GM19043 (cell line): ENCODE results near the gene RABGAP1L.
"Not testable (repeated sequence)": the region's sequence is repeated elsewhere in the genome, so short reads cannot be mapped to it uniquely, and the experiment has no call there.

Experiments used
- ATAC-seq: cut with Tn5 transposase; IDR thresholded peaks from one replicate; pipeline ENCODE4 v1.9.1; 2021; ENCODE audit warnings: low read depth; ENCODE audit not compliant: unreplicated experiment

Gene RABGAP1L

DNA sequence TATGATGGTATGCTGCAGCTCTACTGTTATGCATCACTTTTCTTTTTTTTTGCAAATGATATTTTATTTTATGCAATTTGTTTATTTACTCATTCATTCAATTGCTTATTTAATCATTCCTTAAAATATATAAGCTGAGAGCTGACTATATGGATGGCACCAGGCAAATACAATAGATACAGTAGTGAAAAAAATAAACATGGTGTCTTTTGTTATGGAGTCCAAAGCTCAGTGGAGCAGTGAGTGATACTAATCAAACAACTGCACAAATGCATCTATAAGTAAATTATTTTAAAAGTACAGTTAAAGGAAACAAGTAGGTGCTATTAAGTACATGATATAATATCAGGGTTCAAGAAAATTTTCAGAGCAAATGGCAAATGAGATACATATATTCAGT, 534.2 kb downstream of the RABGAP1L start:
- not testable (repeated sequence) for ATAC-seq

DNA sequence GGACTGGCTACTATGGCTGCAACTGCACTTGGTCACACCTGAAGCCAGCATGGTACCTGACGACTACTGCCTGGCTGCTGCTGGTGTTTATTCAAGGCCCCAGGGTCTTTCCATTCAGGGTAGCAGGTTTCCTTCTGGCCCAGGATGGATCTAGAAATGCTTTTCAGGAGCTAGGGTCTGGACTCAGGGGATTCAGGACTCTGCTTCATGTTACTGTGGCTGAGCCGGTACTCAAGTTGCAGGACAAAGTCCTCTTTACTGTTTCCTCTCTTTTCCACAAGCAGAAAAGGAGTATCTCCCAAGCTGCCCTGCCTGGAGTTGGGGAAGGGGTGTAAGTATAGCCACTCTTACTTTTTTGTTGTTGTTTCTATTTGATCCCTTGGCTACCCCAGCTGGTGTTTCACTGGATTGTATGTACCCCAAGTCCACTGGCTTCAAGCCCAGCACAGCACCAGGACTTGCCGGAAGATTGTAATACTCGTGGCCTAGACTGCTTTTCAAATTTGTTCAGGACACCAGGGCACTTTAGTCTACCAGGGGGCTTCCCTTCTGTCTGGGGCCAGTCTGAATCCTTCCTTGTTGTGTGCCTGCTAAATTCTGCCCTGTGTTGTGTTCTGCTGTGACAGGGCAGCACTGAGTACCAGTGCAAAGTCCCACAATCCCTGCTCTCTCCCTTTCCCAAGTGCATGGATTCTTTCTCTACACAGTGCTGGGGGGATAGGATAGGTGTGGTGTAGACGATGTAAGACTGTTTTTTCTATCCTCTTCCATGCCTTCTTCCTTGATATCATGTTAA, 536.9 kb downstream of the RABGAP1L start:
- no peak for ATAC-seq

DNA sequence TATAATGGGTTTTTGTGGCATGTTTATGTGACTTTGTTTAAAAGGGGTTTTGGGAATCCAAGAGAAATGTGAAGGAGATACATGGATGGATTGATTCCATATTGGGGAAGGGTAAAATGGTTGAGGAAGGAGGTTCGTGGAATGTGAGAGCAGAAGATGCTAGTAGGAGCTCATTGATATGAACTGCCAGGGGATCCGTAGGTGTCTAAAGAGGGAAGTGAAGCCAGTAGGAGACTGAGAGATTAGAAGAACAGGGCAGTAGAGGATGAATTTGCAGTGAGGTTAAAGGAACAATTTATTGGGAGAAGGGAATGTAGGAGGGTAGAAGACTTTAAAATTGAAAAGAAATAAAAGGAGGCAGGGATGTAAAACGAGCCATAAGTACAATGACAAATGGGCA, 541.0 kb downstream of the RABGAP1L start:
- no peak for ATAC-seq

DNA sequence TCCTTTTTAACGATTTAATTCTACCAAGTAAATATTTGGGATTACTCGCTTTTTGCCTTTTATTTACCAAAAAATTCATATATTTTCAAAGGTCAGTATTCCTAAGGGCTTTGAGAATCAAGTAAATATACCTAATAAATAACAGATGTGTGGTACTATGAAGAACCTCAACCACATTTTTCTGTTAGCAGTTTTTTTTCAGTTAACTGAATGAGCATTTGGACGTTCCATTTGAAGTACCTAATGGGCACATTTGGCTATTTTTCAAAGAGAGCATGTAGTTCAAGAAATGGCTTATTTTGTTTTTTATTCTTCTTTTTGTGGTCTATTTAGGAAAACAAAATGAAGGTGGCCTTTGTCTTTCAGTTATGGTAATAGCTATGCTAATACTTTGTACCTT, 541.5 kb downstream of the RABGAP1L start:
- ATAC-seq: no peak

DNA sequence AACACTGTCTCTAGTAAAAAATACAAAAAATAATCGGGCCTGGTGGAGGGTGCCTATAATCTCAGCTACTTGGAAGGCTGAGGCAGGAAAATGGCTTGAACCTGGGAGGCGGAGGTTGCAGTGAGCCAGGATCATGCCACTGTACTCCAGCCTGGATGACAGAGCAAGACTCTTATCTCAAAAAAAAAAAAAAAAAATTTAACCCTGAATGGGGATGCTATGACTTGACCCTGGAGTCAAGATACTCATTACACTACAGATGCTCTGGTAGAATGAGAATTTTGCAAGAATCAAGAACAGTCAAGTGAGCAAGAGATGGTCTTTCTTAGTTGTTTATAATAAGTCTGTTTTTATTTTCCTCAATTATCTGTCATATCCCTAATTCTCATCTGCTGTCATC, 542.2 kb downstream of the RABGAP1L start:
- ATAC-seq: no peak

DNA sequence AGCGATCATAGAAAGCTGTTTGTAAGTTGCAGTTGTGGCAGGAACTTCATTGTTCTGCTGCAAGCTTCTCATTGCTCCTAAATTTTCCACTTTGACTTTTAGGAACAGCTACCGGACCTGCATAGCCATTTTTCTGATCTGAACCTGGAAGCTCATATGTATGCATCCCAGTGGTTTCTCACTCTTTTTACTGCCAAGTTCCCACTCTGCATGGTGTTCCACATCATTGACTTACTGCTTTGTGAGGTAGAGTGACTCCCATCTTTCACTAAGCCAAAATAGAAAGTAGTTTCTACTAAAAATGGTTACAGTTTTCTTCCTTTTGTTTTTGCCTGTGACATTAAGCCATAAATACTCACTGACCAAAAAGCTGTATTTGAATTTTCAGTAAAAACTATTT, 542.7 kb downstream of the RABGAP1L start:
- ATAC-seq: no peak

DNA sequence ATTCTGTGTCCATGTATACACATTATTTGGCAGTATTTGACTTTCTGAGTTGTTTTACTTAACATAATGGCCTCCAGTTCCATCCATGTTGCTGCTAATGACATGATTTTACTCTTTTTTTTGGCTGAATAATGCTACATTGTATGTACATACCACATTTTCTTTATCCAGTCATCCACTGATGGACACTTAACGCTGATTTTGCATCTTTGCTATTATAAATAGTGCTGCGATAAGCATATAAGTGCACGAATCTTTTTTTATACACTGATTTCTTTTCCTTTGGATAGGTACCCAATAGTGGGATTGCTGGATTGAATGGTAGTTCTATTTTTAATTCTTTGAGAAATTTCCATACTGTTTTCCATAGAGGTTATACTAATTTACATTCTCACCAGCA, 544.0 kb downstream of the RABGAP1L start:
- ATAC-seq: no peak

DNA sequence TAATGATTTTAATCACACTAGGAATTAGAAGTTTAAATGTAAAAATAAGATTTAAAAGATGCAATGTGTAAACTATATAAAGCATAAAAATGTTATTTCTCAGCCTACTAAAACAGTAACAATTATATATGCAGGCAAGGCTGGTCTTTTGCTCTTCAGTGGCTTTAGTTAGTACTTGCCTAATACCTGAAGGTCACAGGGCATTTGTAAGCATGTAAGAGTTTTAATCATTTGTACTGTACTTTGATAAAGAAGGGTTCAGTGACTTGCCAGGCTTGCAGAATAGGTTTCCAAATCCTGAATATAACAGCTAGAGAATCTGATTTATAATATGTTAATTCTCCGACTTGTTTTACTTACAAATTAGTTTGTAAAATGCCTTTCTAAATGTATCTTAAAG, 545.0 kb downstream of the RABGAP1L start:
- ATAC-seq: no peak

DNA sequence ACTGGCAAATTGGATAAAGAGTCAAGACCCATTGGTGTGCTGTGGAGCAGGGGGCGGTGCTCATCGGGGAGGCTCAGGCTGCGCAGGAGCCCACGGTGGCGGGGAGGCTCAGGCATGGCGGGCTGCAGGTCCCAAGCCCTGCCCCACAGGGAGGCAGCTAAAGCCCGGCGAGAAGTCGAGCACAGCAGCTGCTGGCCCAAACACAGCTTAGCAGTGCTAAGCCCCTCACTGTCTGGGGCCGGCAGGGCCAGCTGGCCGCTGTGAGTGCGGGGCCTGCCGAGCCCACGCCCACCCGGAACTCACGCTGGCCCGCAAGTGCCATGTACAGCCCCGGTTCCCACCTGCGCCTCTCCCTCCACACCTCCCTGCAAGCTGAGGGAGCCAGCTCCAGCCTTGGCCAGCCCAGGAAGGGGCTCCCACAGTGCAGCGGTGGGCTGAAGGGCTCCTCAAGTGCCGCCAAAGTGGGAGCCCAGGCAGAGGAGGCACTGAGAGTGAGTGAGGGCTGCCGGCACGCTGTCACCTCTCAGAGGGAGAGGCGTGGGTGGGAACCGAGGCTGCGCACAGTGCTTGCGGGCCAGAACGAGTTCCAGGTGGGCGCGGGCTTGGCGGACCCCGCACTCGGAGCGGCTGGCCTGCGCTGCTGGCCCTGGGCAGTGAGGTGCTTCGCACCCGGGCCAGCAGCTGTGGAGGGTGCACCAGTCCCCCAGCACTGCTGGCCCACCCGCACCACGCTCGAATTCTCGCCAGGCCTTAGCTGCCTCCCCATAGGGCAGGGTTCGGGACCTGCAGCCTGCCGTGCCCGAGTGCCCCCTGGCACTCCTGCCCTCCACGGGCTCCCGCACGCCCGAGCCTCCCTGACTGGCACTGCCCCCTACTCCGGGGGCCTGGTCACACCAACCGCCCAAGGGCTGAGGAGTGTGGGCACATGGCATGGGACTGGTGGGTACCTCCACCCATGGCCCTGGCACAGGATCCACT, 551.8 kb downstream of the RABGAP1L start:
- ATAC-seq: no peak

DNA sequence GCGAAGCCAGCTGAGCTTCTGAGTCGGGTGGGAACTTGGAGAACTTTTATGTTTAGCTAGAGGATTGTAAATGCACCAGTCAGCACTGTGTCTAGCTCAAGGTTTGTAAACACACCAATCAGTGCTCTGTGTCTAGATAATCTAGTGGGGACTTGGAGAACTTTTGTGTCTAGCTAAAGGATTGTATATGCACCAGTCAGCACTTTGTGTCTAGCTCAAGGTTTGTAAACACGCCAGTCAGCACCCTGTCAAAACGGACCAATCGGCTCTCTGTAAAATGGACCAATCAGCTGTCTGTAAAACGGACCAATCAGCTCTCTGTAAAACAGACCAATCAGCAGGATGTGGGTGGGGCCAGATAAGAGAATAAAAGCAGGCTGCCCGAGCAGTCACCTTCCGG, 552.5 kb downstream of the RABGAP1L start:
- not testable (repeated sequence) for ATAC-seq

DNA sequence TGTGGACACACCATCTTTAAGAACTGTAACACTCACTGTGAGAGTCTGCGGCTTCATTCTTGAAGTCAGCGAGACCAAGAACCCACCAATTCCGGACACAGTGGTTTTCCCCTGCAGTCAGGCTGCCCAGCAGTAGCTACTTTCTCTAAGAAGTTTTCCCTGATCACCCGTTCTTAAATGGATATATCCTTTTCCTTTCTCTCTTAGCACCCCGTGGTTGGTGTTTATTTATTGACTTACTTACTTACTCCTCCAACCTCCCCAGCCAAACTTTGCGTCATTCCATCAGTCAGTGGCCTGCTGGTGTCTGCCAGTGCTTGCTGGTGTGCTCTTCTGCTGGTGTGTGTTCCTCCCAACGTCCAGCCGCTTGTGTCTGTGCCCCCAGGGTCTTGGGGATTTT, 553.2 kb downstream of the RABGAP1L start:
- ATAC-seq: no peak

DNA sequence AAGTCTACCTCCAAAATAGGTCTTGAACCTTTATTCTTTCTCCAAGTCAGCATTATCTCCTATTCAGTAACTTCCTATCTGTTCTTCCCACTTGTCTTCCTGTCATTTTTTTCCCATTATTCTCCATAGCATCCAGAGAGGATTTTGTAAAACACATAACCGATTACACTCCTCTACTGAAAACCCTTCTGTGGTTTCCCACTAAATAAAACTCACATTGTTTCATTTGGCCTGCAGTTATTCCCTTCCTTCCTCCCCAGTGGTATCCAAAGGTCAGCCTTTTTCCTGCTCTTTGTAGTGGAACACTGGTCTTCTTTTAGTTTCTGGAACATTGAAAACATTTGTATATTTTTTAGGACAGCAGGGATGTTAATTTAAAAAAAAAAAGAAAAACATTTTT, 554.5 kb downstream of the RABGAP1L start:
- no peak for ATAC-seq

DNA sequence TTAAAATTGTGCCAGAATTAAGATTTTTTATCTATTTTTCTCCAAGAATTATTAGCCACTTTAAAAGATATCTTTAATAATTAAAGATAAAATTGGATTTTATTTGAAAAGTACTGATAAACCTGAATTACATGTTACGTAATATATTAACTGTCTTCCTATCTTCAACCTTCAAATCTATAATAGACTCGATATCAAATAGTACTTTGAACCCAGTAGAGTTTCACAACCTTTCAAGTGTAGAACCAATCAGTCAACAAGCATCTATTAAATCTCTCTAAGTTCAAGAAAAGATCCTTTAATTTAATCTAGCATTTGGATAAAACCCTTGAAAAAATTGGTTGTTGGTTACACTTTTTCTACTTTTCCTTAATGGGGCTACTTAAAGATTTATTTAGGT, 559.9 kb downstream of the RABGAP1L start:
- no peak for ATAC-seq

DNA sequence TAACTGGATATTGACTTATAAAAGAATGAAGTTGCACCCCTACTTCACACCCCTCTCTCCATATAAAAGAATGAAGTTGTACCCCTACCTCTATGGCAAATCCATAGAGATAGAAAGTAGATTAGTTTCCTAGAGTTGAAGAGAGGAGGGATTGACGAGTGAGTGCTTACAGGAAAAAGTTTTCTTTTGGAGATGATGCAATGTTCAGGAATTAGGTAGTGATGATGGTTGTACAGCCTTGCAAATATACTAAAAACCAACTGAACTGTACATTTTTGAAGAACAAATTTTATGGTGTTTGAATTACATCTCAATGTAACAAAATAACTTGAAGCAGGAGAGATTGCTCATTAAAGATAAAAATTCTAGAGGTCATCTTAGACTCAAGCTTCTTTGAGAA, 561.3 kb downstream of the RABGAP1L start:
- no peak for ATAC-seq

DNA sequence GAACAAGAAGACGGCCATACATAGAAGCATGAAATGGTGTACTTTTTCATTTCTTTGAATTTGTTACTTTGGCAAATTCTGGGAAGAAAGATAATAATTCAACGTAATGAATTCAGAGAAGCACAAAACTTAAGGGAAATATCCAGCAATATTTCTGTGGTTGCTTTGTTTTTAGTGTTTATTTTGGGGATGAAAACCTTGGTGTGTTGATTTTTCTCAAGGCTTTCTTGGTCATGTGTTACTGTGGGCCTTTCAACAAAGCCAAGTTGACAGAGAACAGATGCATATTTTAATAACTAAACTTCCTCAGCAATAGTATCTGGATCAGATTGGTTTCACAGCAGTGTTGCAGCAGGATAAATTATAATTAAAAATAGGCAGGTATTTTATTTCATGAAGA, 561.9 kb downstream of the RABGAP1L start:
- no peak for ATAC-seq

DNA sequence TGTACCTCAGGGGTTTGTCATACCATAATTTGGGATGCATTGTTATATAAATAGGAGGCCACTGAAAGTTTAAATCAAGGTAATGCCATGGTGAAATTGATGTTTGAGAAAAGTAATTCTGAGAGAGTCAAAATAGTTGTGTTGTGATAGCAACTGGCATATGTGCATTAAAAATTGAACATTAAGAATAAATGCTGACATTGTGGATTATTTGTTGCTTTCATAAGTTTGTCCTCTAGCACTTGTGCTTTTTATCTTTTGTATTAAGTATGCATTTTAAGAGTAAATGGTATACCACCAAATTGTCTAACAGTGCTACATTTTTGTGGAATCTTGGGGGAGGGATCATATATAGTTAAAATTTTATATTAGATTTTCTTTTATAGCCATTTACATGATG, 564.5 kb downstream of the RABGAP1L start:
- no peak for ATAC-seq

DNA sequence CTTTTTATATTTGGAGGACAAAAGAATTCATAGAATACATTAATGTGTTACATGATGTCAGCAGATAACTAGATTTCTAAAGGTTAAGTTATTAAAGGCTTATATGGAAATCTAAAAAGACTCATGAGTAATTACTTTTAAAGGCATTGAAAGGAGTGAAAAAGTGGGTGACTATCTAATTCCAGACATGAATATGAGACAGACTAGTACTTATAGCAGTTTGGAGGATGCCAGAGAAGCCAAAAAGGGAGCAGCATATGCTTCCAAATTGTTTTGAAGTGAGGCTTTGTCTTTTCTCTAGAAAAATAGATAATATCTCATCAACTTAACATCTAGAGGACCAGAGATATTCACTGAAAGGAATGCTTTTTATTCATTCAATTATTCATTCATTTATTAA, 564.9 kb downstream of the RABGAP1L start:
- ATAC-seq: no peak

DNA sequence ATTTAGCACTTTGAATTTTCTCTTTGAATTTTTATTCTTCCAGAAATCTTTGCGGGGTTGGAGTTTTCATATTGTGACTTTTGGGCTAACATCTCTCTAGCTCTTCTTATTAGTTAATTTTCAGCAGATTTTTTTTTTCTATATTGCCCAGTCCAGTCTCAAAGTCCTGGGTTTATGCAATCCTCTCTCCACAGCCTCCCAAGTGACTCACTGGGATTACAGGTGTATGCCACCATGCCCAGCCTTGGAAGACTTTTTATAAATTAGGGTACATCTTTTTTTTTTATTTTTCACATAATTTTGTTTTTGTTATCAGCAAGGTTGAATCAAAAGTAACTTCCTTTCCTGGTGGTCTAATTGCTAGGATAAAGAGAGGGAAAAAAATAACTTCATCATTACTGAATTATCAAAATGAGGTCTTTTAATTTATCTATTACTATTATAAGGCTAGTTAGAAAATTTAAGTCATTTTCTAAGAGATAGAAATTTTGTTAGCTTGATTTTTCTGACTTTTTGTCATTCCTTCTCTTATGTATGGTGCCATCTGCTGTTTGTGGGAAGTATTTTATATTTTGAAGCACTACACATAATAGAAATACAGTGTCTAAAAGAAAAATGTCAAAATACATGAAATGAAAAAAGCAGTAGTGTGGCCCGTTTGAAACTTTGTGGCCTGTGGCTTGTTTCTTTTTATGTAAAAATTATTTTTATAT, 567.0 kb downstream of the RABGAP1L start:
- no peak for ATAC-seq

DNA sequence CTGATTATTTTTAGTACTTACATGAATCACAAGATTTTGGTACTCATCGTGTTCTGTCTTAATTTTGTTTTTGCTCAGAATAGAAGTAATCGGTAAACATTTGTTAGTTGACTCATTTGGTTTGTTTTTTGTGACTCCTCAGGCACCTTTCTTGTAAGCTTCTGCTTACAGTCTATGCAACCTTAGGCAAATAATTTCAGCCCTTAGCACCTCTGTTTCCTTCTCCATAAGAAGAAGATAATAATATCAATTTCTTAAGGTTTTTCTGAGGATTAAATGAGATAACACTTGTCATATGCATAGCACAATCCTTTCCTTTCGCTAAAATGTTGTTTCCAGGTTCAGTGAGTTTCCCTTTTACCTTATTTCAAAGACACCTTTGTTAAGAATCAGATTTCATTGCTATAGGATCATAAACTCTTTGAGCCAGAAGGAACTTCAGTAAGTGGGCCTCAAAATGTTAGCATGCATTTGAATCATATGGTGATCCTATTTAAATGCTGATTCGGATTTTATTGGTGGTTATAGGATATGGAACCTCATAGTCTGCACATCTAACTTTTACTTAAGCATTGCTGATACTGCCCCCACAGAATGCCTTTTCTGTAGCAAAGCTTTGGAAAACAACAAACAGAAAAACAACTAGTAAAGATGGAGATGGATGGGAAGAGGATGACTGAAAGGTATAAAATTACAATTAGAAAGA, 567.7 kb downstream of the RABGAP1L start:
- ATAC-seq: no peak

DNA sequence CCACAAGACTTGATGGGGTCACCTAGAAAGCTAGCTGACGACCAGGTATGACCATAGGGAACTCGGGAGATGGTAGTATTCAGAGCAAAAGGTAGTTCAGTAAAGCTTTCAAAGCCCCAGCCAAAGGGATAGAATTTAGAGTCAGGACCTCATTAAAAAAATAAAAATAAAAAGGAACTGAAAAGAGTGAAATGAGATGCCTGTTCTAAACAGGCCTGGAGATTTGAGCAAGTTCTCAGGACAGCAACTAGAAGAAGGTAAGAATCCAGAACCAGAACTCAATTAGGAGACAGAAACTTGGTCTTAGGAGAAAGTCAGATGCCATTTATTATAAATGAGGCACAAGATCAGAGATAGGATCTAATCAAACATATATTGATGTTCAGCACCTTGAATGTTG, 575.0 kb downstream of the RABGAP1L start:
- no peak for ATAC-seq
